Testis (tissue), 2 donors: ENCODE measurements around the gene TBC1D16.

Source experiments
- POLR2A ChIP-seq: fragments of 450-650 bp; IDR thresholded peaks from one replicate; pipeline ENCODE4 v1.6.1; 2017; ENCODE audit warnings: antibody characterized with exemption, mild to moderate bottlenecking, moderate library complexity
- TF ChIP-seq, protein P1 (sequence below), 3 experiments: fragments of 450-650 bp in 2 of 3; fragments of 200-600 bp in 1 of 3; sonication (generic) in 1 of 3; IDR thresholded peaks; one replicate each; pipeline ENCODE4 v1.5.1; 2016 to 2019; ENCODE audit warnings: antibody characterized with exemption in 3 of 3, mild to moderate bottlenecking in 2 of 3, moderate library complexity in 1 of 3

DNA sequence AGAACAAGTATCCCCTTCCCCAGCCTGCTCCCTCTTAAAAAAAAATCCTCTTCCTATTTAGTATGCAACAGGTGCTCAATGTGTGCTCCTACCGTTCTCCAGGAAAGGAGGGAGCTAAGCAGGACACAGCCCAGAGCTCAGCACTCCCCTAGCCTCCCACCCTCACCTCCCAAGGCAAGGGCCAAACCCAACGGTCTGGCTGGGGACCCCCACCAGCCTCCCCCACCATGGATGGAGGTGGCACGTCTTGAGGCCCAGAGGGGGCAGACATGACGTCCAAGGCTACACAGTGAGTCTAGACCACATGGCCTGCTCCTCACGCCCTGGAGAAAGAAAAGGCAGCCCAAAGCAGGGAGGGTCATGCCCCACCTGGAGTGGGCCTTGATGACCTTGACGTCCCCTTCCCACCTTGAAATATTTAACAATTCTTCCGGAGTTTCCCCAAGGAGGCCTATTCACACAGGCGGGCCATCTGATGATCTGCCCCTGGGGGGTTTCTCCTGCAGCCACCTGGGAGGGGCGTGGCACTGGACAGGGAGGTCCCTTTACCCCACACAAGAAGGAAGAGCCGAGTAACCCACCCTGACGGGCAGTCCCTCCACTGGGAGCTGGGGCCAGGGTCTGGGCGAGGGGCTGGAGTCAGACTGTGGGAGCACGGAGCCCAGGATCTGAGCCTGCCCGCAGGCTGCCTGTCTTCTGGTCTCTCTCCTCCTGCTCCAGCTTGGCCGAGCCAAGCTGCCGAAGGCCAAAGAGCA, 107.0 kb downstream of the TBC1D16 start:
- TF ChIP-seq, protein P1, sequence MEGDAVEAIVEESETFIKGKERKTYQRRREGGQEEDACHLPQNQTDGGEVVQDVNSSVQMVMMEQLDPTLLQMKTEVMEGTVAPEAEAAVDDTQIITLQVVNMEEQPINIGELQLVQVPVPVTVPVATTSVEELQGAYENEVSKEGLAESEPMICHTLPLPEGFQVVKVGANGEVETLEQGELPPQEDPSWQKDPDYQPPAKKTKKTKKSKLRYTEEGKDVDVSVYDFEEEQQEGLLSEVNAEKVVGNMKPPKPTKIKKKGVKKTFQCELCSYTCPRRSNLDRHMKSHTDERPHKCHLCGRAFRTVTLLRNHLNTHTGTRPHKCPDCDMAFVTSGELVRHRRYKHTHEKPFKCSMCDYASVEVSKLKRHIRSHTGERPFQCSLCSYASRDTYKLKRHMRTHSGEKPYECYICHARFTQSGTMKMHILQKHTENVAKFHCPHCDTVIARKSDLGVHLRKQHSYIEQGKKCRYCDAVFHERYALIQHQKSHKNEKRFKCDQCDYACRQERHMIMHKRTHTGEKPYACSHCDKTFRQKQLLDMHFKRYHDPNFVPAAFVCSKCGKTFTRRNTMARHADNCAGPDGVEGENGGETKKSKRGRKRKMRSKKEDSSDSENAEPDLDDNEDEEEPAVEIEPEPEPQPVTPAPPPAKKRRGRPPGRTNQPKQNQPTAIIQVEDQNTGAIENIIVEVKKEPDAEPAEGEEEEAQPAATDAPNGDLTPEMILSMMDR (IDR thresholded peaks at IDR 0.05) = no peak
- TF ChIP-seq POLR2A = no peak
